GM12878 (cell line): Measurements from ENCODE around the gene HIGD2B. TPM values are rescaled to one million over a fixed set of nuclear protein-coding genes. Genes with fewer than 3 reads are reported as not detected.

ENCODE experiments used
- ATAC-seq: fragments of 200-7000 bp; cut with Tn5 transposase; 3 replicates; pipeline ENCODE4 v1.9.1; 2020; ENCODE audit warnings: mild to moderate bottlenecking, moderate library complexity
- BruUV-seq: library from RNA; stranded (reverse); fragments of 400-500 nt; replicated peaks from 2 replicates; lab custom pipeline; 2021; lab: Mats Ljungman, UMichigan
- CTCF ChIA-PET: fragments of 300-600 bp; sonication (Branson Sonifier 250); formaldehyde crosslinking; extraction: SDS; loops from one replicate; lab custom pipeline; 2021; ENCODE audit warnings: inconsistent platforms; lab: Yijun Ruan, JAX
- POLR2A ChIA-PET: fragments of 350-600 bp; formaldehyde crosslinking; extraction: SDS; loops from one replicate; lab custom pipeline; 2021; ENCODE audit warnings: inconsistent platforms; lab: Charles Lee
- RAD21 ChIA-PET: fragments of 300-600 bp; sonication (Branson Sonifier 250); formaldehyde crosslinking; loops from one replicate; lab custom pipeline; 2023; ENCODE audit warnings: antibody characterized with exemption; ENCODE audit not compliant: unreplicated experiment; lab: Charles Lee
- SMC1A ChIA-PET: fragments of 300-600 bp; sonication (Branson Sonifier 250); formaldehyde crosslinking; loops from one replicate; lab custom pipeline; 2023; ENCODE audit not compliant: unreplicated experiment, uncharacterized antibody; lab: Charles Lee
- DNase-seq: peaks from one replicate; pipeline ENCODE4 v3.0.0-alpha.2; 2011; ENCODE audit warnings: low read depth, low spot score
- FAIRE-seq: peaks from 3 replicates; lab custom pipeline; 2011; peaks lifted over from hg19 to GRCh38; lab: Jason Lieb, UNC
- H2AFZ ChIP-seq: 2 replicates; pipeline ENCODE4 v1.6.0; 2011; ENCODE audit warnings: low read depth, low read length, control low read depth; ENCODE audit not compliant: control insufficient read depth
- H3K27ac ChIP-seq: 2 replicates; pipeline ENCODE4 v1.5.1; 2011; ENCODE audit warnings: control low read depth; ENCODE audit not compliant: control insufficient read depth, insufficient read depth
- H3K27me3 ChIP-seq, 2 experiments: replicated peaks in 1 of 2; 2 replicates each; pipeline versions ENCODE4 v1.6.0 to v1.6.1; 2011; ENCODE audit warnings: low read length in 1 of 2; ENCODE audit not compliant: control insufficient read depth in 2 of 2, insufficient read depth in 2 of 2
- H3K36me3 ChIP-seq, 2 experiments: 2 replicates each; pipeline ENCODE4 v1.5.1; 2011; ENCODE audit warnings: low read length in 1 of 2; ENCODE audit not compliant: control insufficient read depth in 2 of 2, insufficient read depth in 2 of 2
- H3K4me1 ChIP-seq: 2 replicates; pipeline ENCODE4 v1.6.1; 2011; ENCODE audit warnings: mild to moderate bottlenecking, low read length, moderate library complexity, mixed read lengths; ENCODE audit not compliant: control insufficient read depth, insufficient read depth
- H3K4me2 ChIP-seq: 2 replicates; pipeline ENCODE4 v1.6.0; 2011; ENCODE audit warnings: control low read depth; ENCODE audit not compliant: control insufficient read depth, insufficient read depth
- H3K4me3 ChIP-seq: fragments of 200-600 bp; sonication (generic); 2 replicates; pipeline ENCODE4 v1.5.1; 2016
- H3K79me2 ChIP-seq: 2 replicates; pipeline ENCODE4 v1.6.0; 2011; ENCODE audit warnings: low read length; ENCODE audit not compliant: control insufficient read depth, insufficient read depth
- H3K9ac ChIP-seq: 2 replicates; pipeline ENCODE4 v1.8.0; 2011; ENCODE audit warnings: low read length, control low read depth, mixed read lengths; ENCODE audit not compliant: control insufficient read depth, insufficient read depth
- H3K9me3 ChIP-seq: replicated peaks from 3 replicates; pipeline ENCODE4 v1.5.1; 2011; ENCODE audit warnings: mild to moderate bottlenecking, low read length; ENCODE audit not compliant: control insufficient read depth, insufficient read depth
- H4K20me1 ChIP-seq: 2 replicates; pipeline ENCODE4 v1.6.0; 2011; ENCODE audit not compliant: control insufficient read depth, insufficient read depth
- BACH1 ChIP-seq: fragments of 450-650 bp; IDR thresholded peaks from 2 replicates; pipeline ENCODE4 v1.6.1; 2017; ENCODE audit warnings: mild to moderate bottlenecking, borderline replicate concordance
- CBX3 ChIP-seq: fragments of 200-600 bp; sonication (generic); IDR thresholded peaks from 2 replicates; pipeline ENCODE4 v1.6.1; 2016; ENCODE audit warnings: low read depth, borderline replicate concordance
- CREB1 ChIP-seq: IDR thresholded peaks from 2 replicates; pipeline ENCODE4 v1.6.1; 2012; ENCODE audit warnings: low read depth, mild to moderate bottlenecking, inconsistent platforms
- MTA3 ChIP-seq: IDR thresholded peaks from 2 replicates; pipeline ENCODE4 v1.6.1; 2012; ENCODE audit warnings: low read length, inconsistent platforms, borderline replicate concordance
- RAD21 ChIP-seq: IDR thresholded peaks from 2 replicates; pipeline ENCODE4 v1.6.1; 2011; ENCODE audit warnings: mild to moderate bottlenecking, low read depth, low read length, moderate library complexity; ENCODE audit not compliant: insufficient read depth
- YY1 ChIP-seq: IDR thresholded peaks from 2 replicates; pipeline ENCODE4 v1.6.1; 2011; ENCODE audit warnings: low read depth, mild to moderate bottlenecking, low read length
- WGBS: methylation state at CpG from one replicate; pipeline ENCODE4 v1.1.6; 2016; ENCODE audit warnings: low lambda C conversion rate; ENCODE audit not compliant: insufficient replicate concordance, insufficient coverage; ENCODE audit errors: missing lambda C conversion rate; 5-methylcytosine and 5-hydroxymethylcytosine counted together
- in situ Hi-C: fragments of 300-500 bp; cut with MboI; formaldehyde crosslinking; loops from 9 replicates; pipeline ENCODE4 v1.14.3; 2018; ENCODE audit warnings: mixed read lengths
- intact Hi-C: fragments of 100-400 bp; cut with micrococcal nuclease; formaldehyde crosslinking; loops from one replicate; pipeline ENCODE4 v1.14.2; 2022; ENCODE audit not compliant: unreplicated experiment
- polyA plus RNA-seq, 11 experiments: library from polyadenylated mRNA; depleted of rRNA in 4 of 11; unstranded in 6 of 11; stranded (reverse) in 5 of 11; fragments of >200 nt; fragmentation: Nextera tagmentation in 4 of 11; fragmentation: Illumina TruSeq in 1 of 11; extraction: Ambion mirVana in 4 of 11; extraction: Trizol in 1 of 11; gene quantifications; 1 replicate in 1 of 11; 2 replicates in 10 of 11; pipeline versions ENCODE4 v1.2.1 to v1.2.3, GENCODE V29; 2011 to 2016; ENCODE audit warnings: inconsistent platforms in 2 of 11, missing spikeins in 2 of 11, low read depth in 1 of 11
- total RNA-seq, 4 experiments: library from RNA; depleted of rRNA in 3 of 4; stranded (reverse); fragments of >200 nt in 3 of 4; fragmentation: Illumina TruSeq in 1 of 4; extraction: Trizol in 1 of 4; gene quantifications; 2 replicates each; pipeline versions ENCODE4 v1.2.1 to v1.2.3, GENCODE V29; 2013 to 2021
- TF ChIP-seq, protein P1 (sequence below), 3 experiments: IDR thresholded peaks in 2 of 3; conservative IDR thresholded peaks in 1 of 3; 2 replicates each; pipeline ENCODE4 v1.5.1; 2011; ENCODE audit warnings: low read depth in 3 of 3, low read length in 3 of 3, mild to moderate bottlenecking in 3 of 3, control low read depth in 2 of 3, moderate library complexity in 2 of 3, inconsistent platforms in 1 of 3, mixed read lengths in 1 of 3; ENCODE audit not compliant: control insufficient read depth in 2 of 3, insufficient read depth in 1 of 3; ENCODE audit errors: extremely low read depth in 1 of 3

HIGD2B gene
- total and polyA plus RNA-seq, 10 of the 15 experiments (the other 5 are each of a cell fraction or from before 2014, with no cell fraction given), result 0.10 to 0.56 TPM; not detected in 8

DNA sequence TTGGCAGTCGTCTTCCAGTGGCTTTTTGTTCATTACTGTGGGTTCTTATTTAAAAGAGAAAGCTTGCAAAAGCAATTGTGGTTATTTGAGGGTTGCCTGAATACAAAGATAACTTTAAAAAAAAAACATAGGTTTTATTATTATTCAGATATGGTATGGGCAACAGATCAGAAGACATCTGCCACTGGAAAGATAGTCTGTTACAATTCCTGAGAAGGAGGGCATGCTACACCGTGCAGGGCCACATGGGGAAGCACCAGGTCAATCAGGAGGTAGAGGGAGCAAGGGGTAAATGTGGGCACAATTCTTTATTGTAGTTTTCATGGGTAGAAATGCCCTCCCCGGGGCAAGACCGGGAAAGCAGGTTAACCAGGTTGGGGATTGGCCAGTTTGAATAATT, 46.5 kb upstream of the HIGD2B start:
- Histone ChIP-seq H4K20me1 (no peaks in the 10 kb centered on the region), H3K4me2 (no peak overlapping the region), H3K36me3 (peaks cover 2 to 13% of the 10 kb centered on the region in 2 experiments; a peak in 3 of 4 replicates), H3K4me3 (no peak overlapping the region), H2AFZ (no peak overlapping the region), H3K9ac (no peak overlapping the region), H3K27me3 (no peaks in the 10 kb centered on the region), H3K9me3 (no peaks in the 10 kb centered on the region), H3K4me1 (no peaks in the 10 kb centered on the region; the same call in 1 of the 2 replicates), H3K79me2 (no peaks in the 10 kb centered on the region), H3K27ac (no peak overlapping the region)
- ChIA-PET RAD21 (no interaction called here), SMC1A (interaction anchor here (1.4 to 1.7 kb wide), 4 partner anchors 10 to 153 kb away, joined by 3 to 7 read pairs (median 3); no protein-coding TSS in a partner anchor), CTCF (interaction anchor here (1.4 to 7.0 kb wide), 2 partner anchors 10 to 50 kb away, joined by 4 to 46 read pairs; no protein-coding TSS in a partner anchor), POLR2A (no interaction called here)
- TF ChIP-seq, protein P1, sequence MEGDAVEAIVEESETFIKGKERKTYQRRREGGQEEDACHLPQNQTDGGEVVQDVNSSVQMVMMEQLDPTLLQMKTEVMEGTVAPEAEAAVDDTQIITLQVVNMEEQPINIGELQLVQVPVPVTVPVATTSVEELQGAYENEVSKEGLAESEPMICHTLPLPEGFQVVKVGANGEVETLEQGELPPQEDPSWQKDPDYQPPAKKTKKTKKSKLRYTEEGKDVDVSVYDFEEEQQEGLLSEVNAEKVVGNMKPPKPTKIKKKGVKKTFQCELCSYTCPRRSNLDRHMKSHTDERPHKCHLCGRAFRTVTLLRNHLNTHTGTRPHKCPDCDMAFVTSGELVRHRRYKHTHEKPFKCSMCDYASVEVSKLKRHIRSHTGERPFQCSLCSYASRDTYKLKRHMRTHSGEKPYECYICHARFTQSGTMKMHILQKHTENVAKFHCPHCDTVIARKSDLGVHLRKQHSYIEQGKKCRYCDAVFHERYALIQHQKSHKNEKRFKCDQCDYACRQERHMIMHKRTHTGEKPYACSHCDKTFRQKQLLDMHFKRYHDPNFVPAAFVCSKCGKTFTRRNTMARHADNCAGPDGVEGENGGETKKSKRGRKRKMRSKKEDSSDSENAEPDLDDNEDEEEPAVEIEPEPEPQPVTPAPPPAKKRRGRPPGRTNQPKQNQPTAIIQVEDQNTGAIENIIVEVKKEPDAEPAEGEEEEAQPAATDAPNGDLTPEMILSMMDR (IDR thresholded peaks at IDR 0.05 in 2 of 3, conservative IDR thresholded peaks at IDR 0.05 in 1 of 3; ENCODE audit: control insufficient read depth in 2 of 3, extremely low read depth in 1 of 3, insufficient read depth in 1 of 3, low read depth in 3 of 3, low read length in 3 of 3), result peak in 1 of 3 experiments; percentile 14; a peak in 1 of 6 replicates
- TF ChIP-seq CREB1, result no peak
- TF ChIP-seq RAD21, result 0 out of 2 replicates have a peak, but pooled peaks have one; percentile 3
- DNase-seq (no peak), FAIRE-seq (no peak), ATAC-seq (0 out of 3 replicates have a peak, but pooled peaks have one; percentile 41)
- WGBS, result 91% methylated on average over 4 of the region's 4 CpGs
- intact Hi-C loops (no loop called here), in situ Hi-C loops (no loop called here)
- BruUV-seq, result no TSS peak

DNA sequence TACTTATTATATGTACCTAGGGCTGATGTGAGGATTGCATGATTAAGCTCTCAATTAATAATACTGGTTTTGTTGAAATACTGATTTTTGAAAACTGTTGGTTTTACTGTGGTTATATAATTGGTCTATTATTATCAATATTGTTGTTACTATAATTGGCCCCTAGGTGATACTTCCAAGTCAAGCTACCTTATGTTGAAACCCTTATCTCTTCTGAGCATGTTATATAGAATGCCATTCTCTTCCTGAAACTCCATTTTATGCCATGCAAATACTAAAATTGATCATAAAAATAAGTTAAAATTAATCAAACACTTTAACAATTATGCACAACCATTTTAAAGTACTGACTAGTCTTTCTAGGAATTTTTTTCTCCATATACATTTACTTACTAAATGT, 46.1 kb upstream of the HIGD2B start:
- Histone ChIP-seq H3K79me2 (no peaks in the 10 kb centered on the region), H3K4me2 (no peak overlapping the region), H3K9me3 (no peaks in the 10 kb centered on the region), H3K9ac (no peak overlapping the region), H4K20me1 (no peaks in the 10 kb centered on the region), H3K4me3 (no peak overlapping the region), H2AFZ (no peak overlapping the region), H3K36me3 (peaks cover 2 to 12% of the 10 kb centered on the region in 2 experiments; a peak in 3 of 4 replicates), H3K4me1 (no peaks in the 10 kb centered on the region; the same call in 1 of the 2 replicates), H3K27ac (no peak overlapping the region), H3K27me3 (no peaks in the 10 kb centered on the region)
- intact Hi-C loops (no loop called here), in situ Hi-C loops (no loop called here)
- ChIA-PET RAD21 (no interaction called here), CTCF (interaction anchor here (1.1 to 7.0 kb wide), 4 partner anchors 8 to 50 kb away, joined by 3 to 46 read pairs (median 4); no protein-coding TSS in a partner anchor), POLR2A (no interaction called here), SMC1A (interaction anchor here (1.4 to 1.7 kb wide), 4 partner anchors 10 to 154 kb away, joined by 3 to 7 read pairs (median 3); no protein-coding TSS in a partner anchor)
- DNase-seq (no peak), FAIRE-seq (no peak), ATAC-seq (no peak)
- BruUV-seq, result no TSS peak
- TF ChIP-seq CBX3 (no peak), BACH1 (no peak), YY1 (no peak), MTA3 (no peak)
